MG63 (cell line): ENCODE results near the gene NUFIP1. TPM values are rescaled to one million over a fixed set of nuclear protein-coding genes. Genes with fewer than 3 reads are reported as not detected.

Experiments
- DNase-seq: peaks from one replicate; pipeline ENCODE4 v3.0.0-alpha.2; 2020
- H3K27me3 ChIP-seq: fragments of 250-450 bp; sonication (Bioruptor Pico); 2 replicates; pipeline ENCODE4 v1.5.1; 2020; ENCODE audit warnings: mild to moderate bottlenecking, moderate library complexity
- H3K36me3 ChIP-seq: fragments of 250-450 bp; sonication (Bioruptor Pico); 2 replicates; pipeline ENCODE4 v1.5.1; 2020; ENCODE audit warnings: mild to moderate bottlenecking, moderate library complexity
- H3K4me3 ChIP-seq: fragments of 250-450 bp; sonication (Bioruptor Pico); 2 replicates; pipeline ENCODE4 v1.5.1; 2020; ENCODE audit warnings: mild to moderate bottlenecking, moderate library complexity
- H3K9me3 ChIP-seq: fragments of 250-450 bp; sonication (Bioruptor Pico); 2 replicates; pipeline ENCODE4 v1.5.1; 2020; ENCODE audit warnings: mild to moderate bottlenecking, moderate library complexity
- total RNA-seq: library from RNA; depleted of rRNA; stranded (reverse); fragments of >200 nt; shearing (Covaris generic); gene quantifications from 2 replicates; pipeline ENCODE4 v1.2.3, GENCODE V29; 2014; ENCODE audit warnings: low replicate concordance

NUFIP1 gene
- total RNA-seq, 1 experiment from 2014 or later, result 6.7 TPM

- H3K27me3 ChIP-seq, result no peaks in the 10 kb centered on the region
- no peaks in the 10 kb centered on the region for H3K36me3 ChIP-seq
- DNase-seq, result no peak
- no peaks in the 10 kb centered on the region for H3K9me3 ChIP-seq
- no peak overlapping the region for H3K4me3 ChIP-seq
Observed at GRCh38 chr13:44932171-44932849, 57.0 kb downstream of the NUFIP1 start.

DNA sequence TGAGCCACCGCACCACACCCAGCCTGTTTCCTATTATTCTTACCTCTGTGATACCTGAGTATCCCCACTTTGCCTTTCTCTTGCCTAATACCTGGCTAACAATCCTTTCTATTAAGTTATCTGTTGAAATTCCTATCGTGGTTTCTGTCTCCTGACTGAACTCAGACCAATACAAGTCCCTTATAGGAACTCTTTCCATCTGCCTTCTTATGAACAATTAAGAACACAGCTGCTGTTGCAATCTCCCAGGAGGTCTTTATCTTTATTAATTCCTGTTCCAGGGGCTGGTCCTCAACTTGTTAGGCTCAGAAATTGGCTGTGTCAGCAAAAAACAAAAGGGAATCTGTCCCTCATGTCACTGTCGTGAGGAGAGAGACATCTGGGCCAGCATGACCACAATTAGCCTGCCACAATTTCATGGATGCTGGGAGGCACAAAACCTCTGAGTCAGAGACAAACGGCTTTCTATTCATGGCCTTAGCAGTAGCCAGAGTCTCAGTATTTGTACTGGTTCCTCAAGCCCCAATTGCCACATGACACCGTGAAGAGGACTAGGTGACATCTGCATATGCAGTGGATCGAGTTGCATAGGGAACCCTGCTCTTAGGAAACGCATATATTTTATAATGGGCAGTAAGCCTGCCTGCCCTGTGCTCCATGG, 58.2 kb downstream of the NUFIP1 start:
- Histone ChIP-seq H3K9me3 (no peaks in the 10 kb centered on the region), H3K27me3 (no peaks in the 10 kb centered on the region), H3K4me3 (no peak overlapping the region), H3K36me3 (no peaks in the 10 kb centered on the region)
- no peak for DNase-seq

DNA sequence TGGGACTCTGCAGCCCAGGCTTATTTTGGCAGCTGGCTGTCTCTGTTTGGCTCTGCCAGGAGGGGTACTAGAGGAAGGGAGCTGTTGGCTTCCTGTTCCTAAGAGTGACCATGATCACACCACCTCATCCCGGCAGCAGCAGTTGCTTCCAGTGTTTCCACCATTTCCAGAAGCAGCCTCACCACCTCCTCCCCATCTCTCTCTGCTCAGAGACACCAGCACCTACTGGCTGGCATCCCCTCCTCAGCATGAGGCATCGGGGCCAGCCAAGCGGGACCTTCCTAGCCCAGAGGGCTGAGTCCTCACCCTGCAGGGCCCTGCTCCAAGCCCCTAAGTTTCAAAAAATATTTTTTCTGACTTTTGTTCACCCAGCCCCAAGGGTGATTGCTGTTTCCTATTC, 59.0 kb downstream of the NUFIP1 start:
- H3K27me3 ChIP-seq, result no peaks in the 10 kb centered on the region
- no peak for DNase-seq
- H3K9me3 ChIP-seq, result no peaks in the 10 kb centered on the region
- H3K4me3 ChIP-seq, result no peak overlapping the region
- no peaks in the 10 kb centered on the region for H3K36me3 ChIP-seq

DNA sequence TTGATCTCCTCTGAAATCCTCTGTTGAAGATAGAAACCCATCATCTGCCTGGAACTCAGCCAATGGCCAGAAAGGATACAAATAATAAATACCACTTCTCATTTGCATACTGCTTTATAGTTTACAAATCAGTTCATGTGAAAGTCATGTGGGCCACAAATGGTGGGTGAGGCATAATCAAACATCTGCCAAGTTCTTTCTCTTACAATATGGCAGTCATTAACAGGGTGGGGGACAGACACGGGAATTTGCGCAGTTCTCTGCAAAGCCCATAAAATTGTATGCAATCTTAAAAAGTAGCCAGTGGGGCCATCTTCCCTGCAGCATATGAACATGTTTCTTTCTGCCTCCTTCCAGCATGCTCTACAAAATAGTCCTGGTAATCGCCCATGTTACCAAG, 59.6 kb downstream of the NUFIP1 start:
- DNase-seq, result no peak
- no peaks in the 10 kb centered on the region for H3K36me3 ChIP-seq
- no peak overlapping the region for H3K4me3 ChIP-seq
- no peaks in the 10 kb centered on the region for H3K27me3 ChIP-seq
- H3K9me3 ChIP-seq, result no peaks in the 10 kb centered on the region

- H3K4me3 ChIP-seq, result no peak overlapping the region
- H3K27me3 ChIP-seq, result no peaks in the 10 kb centered on the region
- H3K9me3 ChIP-seq, result no peaks in the 10 kb centered on the region
- no peaks in the 10 kb centered on the region for H3K36me3 ChIP-seq
- DNase-seq, result no peak
Observed at GRCh38 chr13:44927968-44928367, 61.3 kb downstream of the NUFIP1 start.

GRCh38 chr13:44921931-44922758, 67.1 kb downstream of the NUFIP1 start:
- Histone ChIP-seq H3K4me3 (no peak overlapping the region), H3K36me3 (no peaks in the 10 kb centered on the region), H3K9me3 (no peaks in the 10 kb centered on the region), H3K27me3 (no peaks in the 10 kb centered on the region)
- peak; percentile 88 for DNase-seq

DNA sequence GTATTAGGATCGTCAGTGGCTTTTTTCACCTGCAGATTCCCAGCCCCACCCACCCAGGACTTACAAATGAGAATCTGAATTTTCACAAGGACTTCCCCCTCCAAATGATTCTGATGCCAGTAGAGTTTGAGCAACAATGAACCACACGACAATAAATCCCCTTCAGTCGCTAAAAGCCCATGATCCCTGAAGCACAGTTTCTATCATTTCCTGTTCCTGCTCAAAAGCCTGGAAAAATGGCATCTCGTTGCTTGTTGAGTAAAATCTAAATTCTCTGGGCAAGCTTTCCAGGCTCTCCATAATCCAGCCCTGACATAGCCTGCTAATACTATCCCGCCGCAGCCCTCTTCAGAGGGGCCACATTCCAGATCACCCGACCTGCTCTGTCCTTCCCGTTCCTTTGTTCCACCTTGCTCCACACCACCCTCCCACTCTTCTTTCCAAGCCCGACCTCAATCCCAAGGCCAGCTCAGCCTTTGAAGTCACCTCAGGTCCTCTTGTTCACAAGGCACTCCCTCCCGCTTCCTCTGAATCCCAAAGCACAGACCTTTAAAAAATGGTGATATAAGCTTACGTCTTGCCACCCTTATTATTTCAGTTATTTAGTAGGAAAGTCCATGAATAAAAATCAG, 67.9 kb downstream of the NUFIP1 start:
- no peaks in the 10 kb centered on the region for H3K36me3 ChIP-seq
- H3K27me3 ChIP-seq, result no peaks in the 10 kb centered on the region
- DNase-seq, result no peak
- no peak overlapping the region for H3K4me3 ChIP-seq
- H3K9me3 ChIP-seq, result no peaks in the 10 kb centered on the region

- no peak for DNase-seq
- Histone ChIP-seq H3K9me3 (no peaks in the 10 kb centered on the region), H3K27me3 (no peaks in the 10 kb centered on the region), H3K4me3 (no peak overlapping the region), H3K36me3 (no peaks in the 10 kb centered on the region)
Observed at GRCh38 chr13:44920013-44920412, 69.3 kb downstream of the NUFIP1 start.

GRCh38 chr13:44919104-44919804, 70.0 kb downstream of the NUFIP1 start:
- DNase-seq, result no peak
- Histone ChIP-seq H3K4me3 (peak overlapping the region; percentile 54; the same call in 1 of the 2 replicates), H3K9me3 (no peaks in the 10 kb centered on the region), H3K27me3 (no peaks in the 10 kb centered on the region), H3K36me3 (no peaks in the 10 kb centered on the region)

DNA sequence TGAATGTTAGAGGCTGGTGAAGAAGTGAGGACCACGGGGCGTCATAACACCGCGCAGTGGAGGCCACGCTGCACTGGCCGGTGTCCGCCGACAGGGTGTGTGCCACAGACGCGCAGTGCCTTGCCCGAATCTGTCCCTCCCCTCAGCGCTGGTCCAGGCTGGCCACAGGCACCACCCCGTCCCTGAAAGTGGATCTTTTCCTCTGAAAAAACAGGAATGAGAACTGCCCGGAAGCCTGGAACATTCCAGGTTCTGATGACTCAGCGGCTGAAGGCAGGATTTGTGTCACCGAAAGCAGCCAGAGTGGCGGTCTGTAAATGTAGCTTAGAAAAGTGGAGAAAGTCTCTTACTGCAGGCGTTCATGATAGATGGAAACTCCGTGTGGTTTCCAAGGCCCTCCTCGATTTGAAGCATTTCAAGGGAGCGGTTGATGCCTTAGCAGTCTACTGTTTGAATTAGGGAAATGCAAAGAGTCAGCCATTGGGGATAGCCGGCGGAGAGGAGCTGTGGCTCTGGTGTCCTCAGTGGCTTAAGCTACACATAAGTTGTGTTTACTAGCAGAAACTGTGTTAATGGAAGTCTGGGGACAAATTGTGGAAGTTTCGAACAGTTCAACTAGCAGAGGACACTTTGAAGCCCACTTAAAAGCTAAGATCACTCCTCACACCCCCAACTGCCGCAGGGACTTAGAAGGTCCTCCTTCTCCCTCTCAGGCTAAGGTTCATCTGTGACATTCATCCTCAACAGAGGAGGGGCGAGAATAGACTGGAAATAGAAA, 70.8 kb downstream of the NUFIP1 start:
- DNase-seq, result peak; percentile 95
- Histone ChIP-seq H3K9me3 (no peaks in the 10 kb centered on the region), H3K4me3 (peak overlapping the region; percentile 54), H3K27me3 (no peaks in the 10 kb centered on the region), H3K36me3 (no peaks in the 10 kb centered on the region)

DNA sequence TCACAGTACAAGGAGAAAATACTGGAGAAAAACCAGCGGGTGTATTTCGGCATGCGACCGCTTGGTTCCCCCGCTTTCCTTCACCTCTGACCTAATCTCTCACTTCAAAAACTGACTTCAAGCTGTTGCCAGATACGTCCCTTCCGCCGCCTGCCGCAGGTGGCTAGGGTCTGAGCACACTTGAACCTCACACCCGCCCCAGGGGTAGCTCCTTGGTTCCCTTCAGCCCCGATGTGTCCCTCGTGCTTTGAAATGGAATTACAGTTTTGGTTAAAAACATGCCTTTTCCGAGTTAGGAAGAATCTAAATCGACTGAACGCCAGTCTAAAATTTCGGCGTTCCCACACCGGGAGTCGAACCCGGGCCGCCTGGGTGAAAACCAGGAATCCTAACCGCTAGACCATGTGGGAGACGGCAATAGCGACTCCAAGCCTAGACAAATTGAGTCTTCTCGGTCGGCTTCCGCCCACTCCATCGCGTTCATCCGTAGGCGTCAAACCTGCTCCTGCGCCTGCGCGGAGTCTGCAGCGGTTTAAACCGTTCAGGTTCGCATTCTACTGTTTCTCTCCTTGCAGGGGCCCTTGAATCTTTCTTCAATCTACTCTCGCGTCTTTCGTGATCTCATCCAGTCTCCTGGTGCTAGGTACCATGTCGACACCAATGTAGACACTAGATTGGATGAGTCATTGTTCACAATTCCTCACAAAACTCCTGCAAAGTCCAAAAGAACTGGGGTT, 71.5 kb downstream of the NUFIP1 start:
- Histone ChIP-seq H3K27me3 (no peaks in the 10 kb centered on the region), H3K36me3 (no peaks in the 10 kb centered on the region), H3K4me3 (peak overlapping the region; percentile 54), H3K9me3 (no peaks in the 10 kb centered on the region)
- peak; percentile 95 for DNase-seq

DNA sequence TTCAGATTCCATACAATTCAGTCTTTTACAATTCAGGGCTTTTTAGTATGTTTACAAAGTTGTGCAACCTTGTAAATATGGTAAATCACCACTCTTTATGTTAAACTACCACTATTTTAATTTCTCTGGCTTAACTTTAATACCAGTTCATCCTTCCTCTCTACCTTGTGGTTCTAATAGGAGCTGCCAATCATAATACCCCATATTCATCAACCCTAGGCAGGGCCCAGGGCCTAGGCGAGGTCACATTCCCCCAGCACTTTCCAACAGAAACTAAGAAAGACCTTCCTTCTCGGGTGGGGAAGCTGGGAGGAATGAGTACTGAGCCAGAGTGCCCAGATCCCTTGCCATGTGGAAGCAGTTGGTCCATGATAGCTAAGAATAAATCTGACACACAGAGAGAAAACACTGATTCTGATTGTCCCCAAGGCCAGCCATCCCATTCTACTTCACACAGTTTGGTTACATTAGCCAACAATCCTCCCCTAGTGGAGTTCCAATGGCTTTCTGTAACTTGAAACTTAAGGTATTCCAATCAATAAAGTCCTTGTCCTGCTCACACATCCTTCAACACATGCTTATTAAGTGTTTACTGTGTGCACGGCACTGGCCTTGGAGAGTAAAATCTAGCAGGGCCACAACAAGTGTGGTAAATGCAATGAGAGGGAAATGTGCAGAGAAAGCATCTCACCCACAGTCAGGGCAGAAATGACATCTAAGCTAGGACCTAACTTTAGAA, 76.8 kb downstream of the NUFIP1 start:
- H3K4me3 ChIP-seq, result no peak overlapping the region
- no peaks in the 10 kb centered on the region for H3K27me3 ChIP-seq
- 0 out of 2 replicates have a peak, but pooled peaks cover 3% of the 10 kb centered on the region for H3K9me3 ChIP-seq
- DNase-seq, result no peak
- no peaks in the 10 kb centered on the region for H3K36me3 ChIP-seq

- Histone ChIP-seq H3K36me3 (no peaks in the 10 kb centered on the region), H3K9me3 (0 out of 2 replicates have a peak, but pooled peaks cover 3% of the 10 kb centered on the region), H3K27me3 (no peaks in the 10 kb centered on the region), H3K4me3 (no peak overlapping the region)
- DNase-seq, result no peak
Observed at GRCh38 chr13:44908712-44909111, 80.6 kb downstream of the NUFIP1 start.

DNA sequence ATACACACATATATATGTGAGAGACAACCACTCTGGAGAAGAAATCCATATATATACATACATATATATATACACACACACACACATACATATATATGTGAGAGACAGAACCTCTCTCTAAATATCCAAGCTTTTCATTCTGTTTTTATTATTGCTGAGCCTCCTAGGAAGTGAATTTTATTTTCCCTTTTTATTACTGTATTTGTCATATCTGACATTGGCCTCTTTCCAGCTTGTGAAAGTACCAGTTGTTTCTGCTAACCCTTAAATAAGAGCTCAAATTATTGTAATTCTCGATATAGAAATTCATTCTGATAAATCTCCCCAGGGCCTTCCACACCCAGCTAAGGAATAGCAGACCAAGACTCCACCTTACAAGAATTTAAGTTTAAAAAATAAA, 81.0 kb downstream of the NUFIP1 start:
- H3K36me3 ChIP-seq, result no peaks in the 10 kb centered on the region
- no peaks in the 10 kb centered on the region for H3K27me3 ChIP-seq
- 0 out of 2 replicates have a peak, but pooled peaks cover 3% of the 10 kb centered on the region for H3K9me3 ChIP-seq
- no peak for DNase-seq
- no peak overlapping the region for H3K4me3 ChIP-seq

DNA sequence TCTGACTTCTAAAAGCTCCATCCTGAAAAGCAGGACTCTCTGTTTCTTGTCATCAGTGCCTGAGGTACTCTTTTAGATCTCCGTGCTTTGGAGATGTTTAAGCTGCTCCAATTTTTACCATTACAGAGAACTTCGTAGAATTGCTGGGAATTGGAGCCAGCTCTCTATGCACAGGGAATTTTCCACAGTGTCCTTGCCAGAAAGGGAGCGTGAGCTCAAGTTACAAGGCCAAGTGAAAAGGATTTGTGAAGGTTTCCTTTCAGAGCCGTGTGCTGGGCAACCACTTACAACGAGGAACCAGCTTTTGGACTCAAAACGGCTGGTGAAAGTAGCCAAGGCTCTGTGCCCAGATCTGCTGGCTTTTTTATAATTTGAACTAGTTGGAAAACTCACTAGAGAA, 82.6 kb downstream of the NUFIP1 start:
- Histone ChIP-seq H3K36me3 (no peaks in the 10 kb centered on the region), H3K4me3 (no peak overlapping the region), H3K27me3 (no peaks in the 10 kb centered on the region), H3K9me3 (0 out of 2 replicates have a peak, but pooled peaks cover 3% of the 10 kb centered on the region)
- peak; percentile 83 for DNase-seq
